Astrocyte of the cerebellum (primary cell): Measurements from ENCODE around the gene TSPAN4.

Experiments
- DNase-seq: peaks from one replicate; pipeline ENCODE4 v3.0.0-alpha.2; 2011; ENCODE audit warnings: low read depth
- H3K4me3 ChIP-seq: 2 replicates; pipeline ENCODE4 v1.5.1; 2011; ENCODE audit warnings: mild to moderate bottlenecking, low read depth, low read length, moderate library complexity
- in situ Hi-C: cut with HindIII; loops from 2 replicates; pipeline ENCODE4 v1.10.0; 2017; ENCODE audit warnings: low sequenced_read_pairs
- TF ChIP-seq, protein P1 (sequence below): IDR thresholded peaks from 2 replicates; pipeline ENCODE4 v1.5.1; 2012; ENCODE audit warnings: low read length, low read depth, moderate library complexity, mild to moderate bottlenecking; ENCODE audit errors: missing control alignments

TSPAN4 gene

GRCh38 chr11:824942-825341 is 17.7 kb upstream of the TSPAN4 start:
- no peak for DNase-seq
- TF ChIP-seq, protein P1, sequence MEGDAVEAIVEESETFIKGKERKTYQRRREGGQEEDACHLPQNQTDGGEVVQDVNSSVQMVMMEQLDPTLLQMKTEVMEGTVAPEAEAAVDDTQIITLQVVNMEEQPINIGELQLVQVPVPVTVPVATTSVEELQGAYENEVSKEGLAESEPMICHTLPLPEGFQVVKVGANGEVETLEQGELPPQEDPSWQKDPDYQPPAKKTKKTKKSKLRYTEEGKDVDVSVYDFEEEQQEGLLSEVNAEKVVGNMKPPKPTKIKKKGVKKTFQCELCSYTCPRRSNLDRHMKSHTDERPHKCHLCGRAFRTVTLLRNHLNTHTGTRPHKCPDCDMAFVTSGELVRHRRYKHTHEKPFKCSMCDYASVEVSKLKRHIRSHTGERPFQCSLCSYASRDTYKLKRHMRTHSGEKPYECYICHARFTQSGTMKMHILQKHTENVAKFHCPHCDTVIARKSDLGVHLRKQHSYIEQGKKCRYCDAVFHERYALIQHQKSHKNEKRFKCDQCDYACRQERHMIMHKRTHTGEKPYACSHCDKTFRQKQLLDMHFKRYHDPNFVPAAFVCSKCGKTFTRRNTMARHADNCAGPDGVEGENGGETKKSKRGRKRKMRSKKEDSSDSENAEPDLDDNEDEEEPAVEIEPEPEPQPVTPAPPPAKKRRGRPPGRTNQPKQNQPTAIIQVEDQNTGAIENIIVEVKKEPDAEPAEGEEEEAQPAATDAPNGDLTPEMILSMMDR, result no peak
- in situ Hi-C loops, result no loop called here
- H3K4me3 ChIP-seq, result no peak overlapping the region

- TF ChIP-seq, protein P1, result no peak
- DNase-seq, result no peak
- H3K4me3 ChIP-seq, result no peak overlapping the region
- in situ Hi-C loops, result no loop called here
These were observed 17.1 kb upstream of the TSPAN4 start for GRCh38 chr11:825366-826226.

DNA sequence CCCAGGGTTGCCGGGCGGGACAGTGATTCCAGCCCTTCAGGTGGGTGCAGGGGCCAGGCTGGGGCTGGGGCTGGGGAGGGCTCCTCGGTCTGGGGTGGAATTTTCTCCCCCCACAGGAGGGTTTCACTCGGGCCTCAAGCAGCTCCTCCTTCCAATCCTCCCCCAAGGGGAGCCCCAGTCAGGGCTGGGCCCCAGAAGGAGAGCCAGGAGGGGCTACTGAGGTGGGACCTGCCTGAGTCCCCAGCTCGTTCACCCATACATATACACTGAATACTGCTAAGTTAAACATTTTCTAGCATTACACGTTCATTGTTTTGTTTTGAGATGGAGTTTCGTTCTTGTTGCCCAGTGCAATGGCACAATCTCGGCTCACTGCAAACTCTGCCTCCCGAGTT is 16.4 kb upstream of the TSPAN4 start:
- in situ Hi-C loops, result no loop called here
- TF ChIP-seq, protein P1, result no peak
- H3K4me3 ChIP-seq, result no peak overlapping the region
- DNase-seq, result no peak

DNA sequence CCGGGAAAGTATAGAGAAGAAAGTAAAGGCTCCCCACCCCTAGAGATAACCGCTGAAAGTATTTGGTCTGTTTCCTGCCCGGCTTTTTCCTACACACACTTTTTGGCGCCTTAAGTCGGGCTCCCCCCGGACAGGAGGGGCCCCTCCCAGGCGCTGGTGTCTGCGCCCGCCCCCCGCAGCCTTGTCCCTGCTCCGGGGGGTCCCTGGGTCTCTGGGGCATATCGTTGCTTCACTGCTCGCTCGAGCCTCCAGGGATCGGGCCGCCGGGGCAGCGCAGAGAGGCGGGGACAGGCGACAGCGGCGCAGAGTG is 15.9 kb upstream of the TSPAN4 start:
- H3K4me3 ChIP-seq, result peak overlapping the region; percentile 21
- TF ChIP-seq, protein P1, result no peak
- no peak for DNase-seq
- in situ Hi-C loops, result no loop called here

DNA sequence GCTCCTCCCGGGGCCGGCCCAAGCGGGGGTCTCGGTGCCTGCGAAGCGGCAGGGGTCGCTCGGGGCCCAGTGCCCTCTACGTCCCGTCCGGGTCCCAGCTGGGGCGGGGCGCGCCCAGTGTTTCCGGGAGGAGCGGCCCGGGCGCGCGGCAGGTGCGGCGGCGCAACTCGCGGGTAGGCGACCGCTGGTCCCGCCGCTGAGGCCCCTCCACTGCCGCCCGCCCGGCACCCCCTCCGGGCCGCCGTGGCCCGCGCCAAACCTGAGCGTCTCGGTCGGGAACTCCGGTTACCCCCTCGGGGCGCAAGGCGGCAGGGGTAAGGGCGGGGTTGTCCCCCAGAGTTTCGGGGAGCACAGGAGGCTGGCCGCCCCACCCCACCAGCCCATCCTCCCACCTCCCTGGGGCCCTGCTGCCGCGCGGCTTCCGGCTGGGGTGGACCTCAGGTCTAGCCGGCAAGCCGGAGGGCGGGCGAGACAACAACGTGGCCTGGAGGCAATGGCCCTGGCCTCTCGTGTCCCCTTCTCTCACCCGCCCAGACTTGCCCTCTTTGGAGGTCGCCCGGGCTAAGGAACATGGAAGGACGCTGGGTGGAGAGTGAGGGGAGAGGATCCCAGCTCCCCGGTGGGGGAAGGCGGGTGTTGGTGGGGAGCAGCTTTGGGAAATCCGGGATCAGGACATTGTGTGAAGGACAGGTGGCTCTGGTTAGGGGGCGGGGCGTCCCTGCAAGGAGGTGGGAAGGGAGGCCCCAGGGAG is 15.3 kb upstream of the TSPAN4 start:
- in situ Hi-C loops, result no loop called here
- DNase-seq, result no peak
- peak overlapping the region; percentile 21 for H3K4me3 ChIP-seq
- TF ChIP-seq, protein P1, result no peak

DNA sequence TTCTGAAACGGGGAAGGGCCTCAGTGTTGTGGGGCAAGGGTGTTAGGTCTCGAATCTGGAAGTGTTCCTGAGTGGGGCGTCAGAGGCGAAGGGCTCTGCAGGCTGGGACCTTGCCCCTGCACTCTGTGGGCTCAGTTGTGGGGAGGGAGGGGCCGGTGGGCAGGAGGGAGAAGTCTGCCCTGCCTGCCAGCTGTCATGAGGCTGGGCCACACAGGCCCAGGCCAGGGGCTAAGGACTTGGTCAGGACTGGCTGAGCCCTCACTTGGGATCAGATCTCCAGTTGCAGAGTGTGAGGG is 14.8 kb upstream of the TSPAN4 start, which contains the start of gene CRACR2B:
TSS of gene CRACR2B (plus strand) at position 23 of the 296 bp plus-strand sequence. CDS start 689 bp downstream, outside the sequence.
- TF ChIP-seq, protein P1, result no peak
- DNase-seq, result no peak
- H3K4me3 ChIP-seq, result peak within 1 kb of the TSS; percentile 21
- in situ Hi-C loops, result no loop called here
